Measurements from ENCODE around the gene TROAP.

The TROAP gene

GRCh38 chr12:49335955-49336644 is 13.0 kb downstream of the TROAP start:
- Mint-ChIP-seq H3K4me1 (ENCODE audit: low read depth in 2 of 2) (peaks cover 19 to 22% of the 10 kb centered on the region in 2 donors), H3K27ac (no peak overlapping the region), H3K4me3 (peak overlapping the region in 1 of 2 donors; percentile 45), H3K36me3 (ENCODE audit: insufficient read depth) (peaks cover 8% of the 10 kb centered on the region), H3K27me3 (peaks cover 45 to 85% of the 10 kb centered on the region in 2 donors), H3K9me3 (no peaks in the 10 kb centered on the region)
- ATAC-seq (replicated peaks), result no peak
- no peak for DNase-seq

- Mint-ChIP-seq H3K4me3 (peak within 1 kb of the TSS; percentile 67 to 72), H3K27me3 (peaks cover 45 to 79% of the 10 kb centered on the region in 2 donors), H3K4me1 (ENCODE audit: low read depth in 2 of 2) (peaks cover 19 to 22% of the 10 kb centered on the region in 2 donors), H3K36me3 (ENCODE audit: insufficient read depth) (peaks cover 8% of the 10 kb centered on the region), H3K27ac (no peak within 1 kb of the TSS), H3K9me3 (no peaks in the 10 kb centered on the region)
- DNase-seq (peak; percentile 90 to 92 (median 91)), ATAC-seq (replicated peaks) (peak; percentile 95)
Measured at GRCh38 chr12:49336645-49337584, 13.9 kb downstream of the TROAP start, which contains the start of gene C1QL4. TSS of gene C1QL4 (minus strand) at chr12:49337188. CDS start at chr12:49336477, 711 bp downstream.

- ATAC-seq (replicated peaks), result no peak
- no peak overlapping the region for H3K4me3 Mint-ChIP-seq
- DNase-seq, result no peak
- H3K36me3 Mint-ChIP-seq (ENCODE audit: insufficient read depth), result peaks cover 13% of the 10 kb centered on the region
- no peaks in the 10 kb centered on the region for H3K9me3 Mint-ChIP-seq
- peaks cover 35 to 72% of the 10 kb centered on the region in 2 donors for H3K27me3 Mint-ChIP-seq
- H3K4me1 Mint-ChIP-seq (ENCODE audit: low read depth in 2 of 2), result peaks cover 28 to 30% of the 10 kb centered on the region in 2 donors
- no peak overlapping the region for H3K27ac Mint-ChIP-seq
Measured at GRCh38 chr12:49338830-49339463, 15.9 kb downstream of the TROAP start.

GRCh38 chr12:49339464-49339861 is 16.4 kb downstream of the TROAP start:
- Mint-ChIP-seq H3K36me3 (ENCODE audit: insufficient read depth) (peaks cover 13% of the 10 kb centered on the region), H3K9me3 (no peaks in the 10 kb centered on the region), H3K27ac (no peak overlapping the region), H3K27me3 (peaks cover 31 to 67% of the 10 kb centered on the region in 2 donors), H3K4me3 (no peak overlapping the region), H3K4me1 (ENCODE audit: low read depth in 2 of 2) (peaks cover 31 to 32% of the 10 kb centered on the region in 2 donors)
- no peak for ATAC-seq (replicated peaks)
- no peak for DNase-seq

GRCh38 chr12:49340095-49340870 is 17.2 kb downstream of the TROAP start:
- Mint-ChIP-seq H3K9me3 (no peaks in the 10 kb centered on the region), H3K27ac (no peak overlapping the region), H3K4me1 (ENCODE audit: low read depth in 2 of 2) (peaks cover 31 to 32% of the 10 kb centered on the region in 2 donors), H3K4me3 (peak overlapping the region; percentile 37 to 67), H3K27me3 (peaks cover 23 to 59% of the 10 kb centered on the region in 2 donors), H3K36me3 (ENCODE audit: insufficient read depth) (peaks cover 11% of the 10 kb centered on the region)
- no peak for DNase-seq
- no peak for ATAC-seq (replicated peaks)

GRCh38 chr12:49340971-49341776 is 18.1 kb downstream of the TROAP start:
- no peak for ATAC-seq (replicated peaks)
- Mint-ChIP-seq H3K4me1 (ENCODE audit: low read depth in 2 of 2) (peaks cover 33 to 38% of the 10 kb centered on the region in 2 donors), H3K27ac (peak overlapping the region in 1 of 2 donors; percentile 82), H3K4me3 (peak overlapping the region; percentile 37 to 79), H3K36me3 (ENCODE audit: insufficient read depth) (peaks cover 9% of the 10 kb centered on the region), H3K9me3 (no peaks in the 10 kb centered on the region), H3K27me3 (peaks cover 23 to 61% of the 10 kb centered on the region in 2 donors)
- DNase-seq, result no peak

GRCh38 chr12:49341777-49342065 is 18.7 kb downstream of the TROAP start:
- DNase-seq (no peak), ATAC-seq (replicated peaks) (no peak)
- peaks cover 13% of the 10 kb centered on the region for H3K36me3 Mint-ChIP-seq (ENCODE audit: insufficient read depth)
- H3K27ac Mint-ChIP-seq, result peak overlapping the region in 1 of 2 donors; percentile 82
- no peaks in the 10 kb centered on the region for H3K9me3 Mint-ChIP-seq
- peak overlapping the region; percentile 78 to 79 for H3K4me3 Mint-ChIP-seq
- H3K4me1 Mint-ChIP-seq (ENCODE audit: low read depth in 2 of 2), result peaks cover 36 to 40% of the 10 kb centered on the region in 2 donors
- peaks cover 26 to 62% of the 10 kb centered on the region in 2 donors for H3K27me3 Mint-ChIP-seq

GRCh38 chr12:49342066-49342913 is 19.2 kb downstream of the TROAP start:
- Mint-ChIP-seq H3K36me3 (ENCODE audit: insufficient read depth) (peaks cover 15% of the 10 kb centered on the region), H3K9me3 (no peaks in the 10 kb centered on the region), H3K4me1 (ENCODE audit: low read depth in 2 of 2) (peaks cover 36 to 41% of the 10 kb centered on the region in 2 donors), H3K4me3 (peak overlapping the region; percentile 78 to 79), H3K27me3 (peaks cover 26 to 62% of the 10 kb centered on the region in 2 donors), H3K27ac (no peak overlapping the region)
- DNase-seq (peak; percentile 66 to 68 (median 67)), ATAC-seq (replicated peaks) (peak; percentile 72)

GRCh38 chr12:49342914-49343731 is 20.1 kb downstream of the TROAP start:
- peaks cover 16% of the 10 kb centered on the region for H3K36me3 Mint-ChIP-seq (ENCODE audit: insufficient read depth)
- ATAC-seq (replicated peaks) (peak; percentile 18), DNase-seq (no peak)
- H3K9me3 Mint-ChIP-seq, result no peaks in the 10 kb centered on the region
- H3K4me1 Mint-ChIP-seq (ENCODE audit: low read depth in 2 of 2), result peaks cover 32 to 36% of the 10 kb centered on the region in 2 donors
- peak overlapping the region; percentile 78 to 79 for H3K4me3 Mint-ChIP-seq
- H3K27me3 Mint-ChIP-seq, result peaks cover 26 to 62% of the 10 kb centered on the region in 2 donors
- no peak overlapping the region for H3K27ac Mint-ChIP-seq

- H3K27me3 Mint-ChIP-seq, result peaks cover 40 to 63% of the 10 kb centered on the region in 2 donors
- no peak for ATAC-seq (replicated peaks)
- no peak overlapping the region for H3K27ac Mint-ChIP-seq
- peaks cover 32 to 36% of the 10 kb centered on the region in 2 donors for H3K4me1 Mint-ChIP-seq (ENCODE audit: low read depth in 2 of 2)
- peaks cover 16% of the 10 kb centered on the region for H3K36me3 Mint-ChIP-seq (ENCODE audit: insufficient read depth)
- H3K9me3 Mint-ChIP-seq, result no peaks in the 10 kb centered on the region
- peak overlapping the region; percentile 78 to 79 for H3K4me3 Mint-ChIP-seq
- DNase-seq, result no peak
Measured at GRCh38 chr12:49344486-49345050, 21.5 kb downstream of the TROAP start.
